GM12865 (cell line): ENCODE results near the gene PCDH9.

Source experiments
- DNase-seq: peaks from one replicate; pipeline ENCODE4 v3.0.0; 2010; ENCODE audit warnings: low read depth
- H3K4me3 ChIP-seq: 2 replicates; pipeline ENCODE4 v1.5.1; 2011; ENCODE audit warnings: mild to moderate bottlenecking, low read depth, low read length, control low read depth
- TF ChIP-seq, protein P1 (sequence below): IDR thresholded peaks from 2 replicates; pipeline ENCODE4 v1.5.1; 2011; ENCODE audit warnings: low read length, control low read depth, low read depth, inconsistent platforms; ENCODE audit not compliant: insufficient read depth; ENCODE audit errors: missing control alignments

Gene PCDH9

DNA sequence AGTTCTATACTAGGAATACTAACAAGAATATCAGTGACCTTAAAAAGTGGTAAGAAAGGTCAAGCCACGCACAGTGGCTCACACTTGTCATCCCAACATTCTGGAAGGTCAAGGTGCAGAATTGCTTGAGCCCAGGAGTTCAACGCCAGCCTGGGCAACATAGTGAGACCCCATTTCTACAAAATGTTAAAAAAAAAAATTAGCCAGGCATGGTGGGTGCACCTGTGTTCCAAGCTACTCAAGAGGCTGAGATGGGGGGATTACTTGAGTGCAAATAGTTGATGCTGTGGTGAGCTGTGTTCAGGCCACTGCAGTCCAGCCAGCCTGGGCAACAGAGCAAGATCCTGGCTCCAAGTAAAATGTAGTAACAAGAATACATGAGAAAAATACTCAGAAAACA, 61.8 kb downstream of the PCDH9 start:
- H3K4me3 ChIP-seq = no peak overlapping the region
- TF ChIP-seq, protein P1, sequence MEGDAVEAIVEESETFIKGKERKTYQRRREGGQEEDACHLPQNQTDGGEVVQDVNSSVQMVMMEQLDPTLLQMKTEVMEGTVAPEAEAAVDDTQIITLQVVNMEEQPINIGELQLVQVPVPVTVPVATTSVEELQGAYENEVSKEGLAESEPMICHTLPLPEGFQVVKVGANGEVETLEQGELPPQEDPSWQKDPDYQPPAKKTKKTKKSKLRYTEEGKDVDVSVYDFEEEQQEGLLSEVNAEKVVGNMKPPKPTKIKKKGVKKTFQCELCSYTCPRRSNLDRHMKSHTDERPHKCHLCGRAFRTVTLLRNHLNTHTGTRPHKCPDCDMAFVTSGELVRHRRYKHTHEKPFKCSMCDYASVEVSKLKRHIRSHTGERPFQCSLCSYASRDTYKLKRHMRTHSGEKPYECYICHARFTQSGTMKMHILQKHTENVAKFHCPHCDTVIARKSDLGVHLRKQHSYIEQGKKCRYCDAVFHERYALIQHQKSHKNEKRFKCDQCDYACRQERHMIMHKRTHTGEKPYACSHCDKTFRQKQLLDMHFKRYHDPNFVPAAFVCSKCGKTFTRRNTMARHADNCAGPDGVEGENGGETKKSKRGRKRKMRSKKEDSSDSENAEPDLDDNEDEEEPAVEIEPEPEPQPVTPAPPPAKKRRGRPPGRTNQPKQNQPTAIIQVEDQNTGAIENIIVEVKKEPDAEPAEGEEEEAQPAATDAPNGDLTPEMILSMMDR = no peak
- no peak for DNase-seq

DNA sequence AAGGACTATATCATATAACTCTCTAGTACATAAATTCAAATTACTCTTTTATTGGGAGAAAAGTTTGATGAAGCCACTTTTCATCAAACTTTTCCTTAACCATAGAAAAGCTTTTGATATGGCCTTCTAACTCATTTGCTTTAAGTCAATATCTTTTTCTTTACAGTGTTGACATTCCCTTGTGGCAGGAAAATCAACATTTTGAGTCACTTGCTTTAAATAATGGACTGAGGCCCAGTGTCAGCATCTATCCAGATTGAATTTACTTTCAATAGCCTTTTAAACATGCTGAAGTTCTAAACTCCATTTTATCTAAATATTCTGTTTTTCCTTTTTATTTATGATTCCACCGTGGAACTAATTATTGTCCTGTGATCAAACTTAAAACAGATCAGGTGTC, 62.7 kb downstream of the PCDH9 start:
- TF ChIP-seq, protein P1 = no peak
- no peak for DNase-seq
- H3K4me3 ChIP-seq = no peak overlapping the region

DNA sequence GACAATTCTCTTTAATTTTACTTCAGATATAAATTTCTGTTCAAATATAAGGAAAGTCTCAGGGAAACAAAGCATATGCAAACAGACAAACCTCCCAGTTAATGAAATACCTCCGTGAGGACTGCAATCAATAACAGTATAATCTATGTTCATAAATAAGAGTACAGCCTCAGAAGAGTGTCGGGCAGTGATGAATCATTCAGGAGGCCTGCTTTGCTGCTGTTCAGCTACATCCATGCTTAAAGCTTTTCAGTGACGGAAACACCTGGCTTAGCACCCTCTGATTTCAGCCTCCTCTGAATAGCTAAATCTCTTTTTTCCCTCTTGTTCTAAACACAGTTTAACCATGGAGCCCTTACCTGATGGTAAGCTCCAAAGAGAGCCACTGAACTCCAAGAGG, 69.0 kb downstream of the PCDH9 start:
- no peak for DNase-seq
- no peak overlapping the region for H3K4me3 ChIP-seq
- TF ChIP-seq, protein P1 = no peak

DNA sequence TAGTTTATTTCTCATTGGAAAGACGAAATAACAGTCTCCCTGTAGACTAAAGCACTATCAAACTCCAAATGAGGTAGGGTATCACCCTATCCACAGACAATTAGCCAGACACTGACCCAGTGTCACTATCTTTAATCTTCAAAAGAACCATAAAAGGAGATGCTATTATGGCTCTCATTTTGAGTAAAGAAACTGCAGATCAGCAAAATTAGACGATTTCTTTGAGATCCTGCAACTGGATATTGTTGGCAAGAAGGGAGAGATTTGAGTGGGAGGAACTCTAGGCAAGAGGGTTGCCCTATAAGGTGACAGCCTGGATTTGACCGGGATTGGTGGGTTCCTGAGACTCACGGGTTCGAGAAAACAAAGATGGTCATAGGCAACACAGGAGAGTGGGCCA, 71.2 kb downstream of the PCDH9 start:
- H3K4me3 ChIP-seq = no peak overlapping the region
- DNase-seq = no peak
- TF ChIP-seq, protein P1 = no peak

DNA sequence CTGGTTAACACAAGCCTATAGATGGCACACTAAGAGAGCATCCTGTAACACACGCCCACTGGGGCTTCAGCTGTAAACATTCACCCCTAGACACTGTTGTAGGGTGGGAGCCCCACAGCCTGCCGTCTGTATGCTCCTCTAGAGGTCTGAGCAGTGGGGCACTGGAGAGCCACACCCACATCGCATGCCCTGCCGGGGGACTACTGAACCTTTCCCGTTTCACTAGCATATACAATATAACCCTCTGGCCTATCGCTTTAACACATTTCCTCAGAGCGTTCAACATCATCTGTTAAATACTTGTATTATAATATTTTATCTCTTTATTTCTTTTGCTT, 73.4 kb downstream of the PCDH9 start:
- no peak overlapping the region for H3K4me3 ChIP-seq
- TF ChIP-seq, protein P1 = no peak
- no peak for DNase-seq

DNA sequence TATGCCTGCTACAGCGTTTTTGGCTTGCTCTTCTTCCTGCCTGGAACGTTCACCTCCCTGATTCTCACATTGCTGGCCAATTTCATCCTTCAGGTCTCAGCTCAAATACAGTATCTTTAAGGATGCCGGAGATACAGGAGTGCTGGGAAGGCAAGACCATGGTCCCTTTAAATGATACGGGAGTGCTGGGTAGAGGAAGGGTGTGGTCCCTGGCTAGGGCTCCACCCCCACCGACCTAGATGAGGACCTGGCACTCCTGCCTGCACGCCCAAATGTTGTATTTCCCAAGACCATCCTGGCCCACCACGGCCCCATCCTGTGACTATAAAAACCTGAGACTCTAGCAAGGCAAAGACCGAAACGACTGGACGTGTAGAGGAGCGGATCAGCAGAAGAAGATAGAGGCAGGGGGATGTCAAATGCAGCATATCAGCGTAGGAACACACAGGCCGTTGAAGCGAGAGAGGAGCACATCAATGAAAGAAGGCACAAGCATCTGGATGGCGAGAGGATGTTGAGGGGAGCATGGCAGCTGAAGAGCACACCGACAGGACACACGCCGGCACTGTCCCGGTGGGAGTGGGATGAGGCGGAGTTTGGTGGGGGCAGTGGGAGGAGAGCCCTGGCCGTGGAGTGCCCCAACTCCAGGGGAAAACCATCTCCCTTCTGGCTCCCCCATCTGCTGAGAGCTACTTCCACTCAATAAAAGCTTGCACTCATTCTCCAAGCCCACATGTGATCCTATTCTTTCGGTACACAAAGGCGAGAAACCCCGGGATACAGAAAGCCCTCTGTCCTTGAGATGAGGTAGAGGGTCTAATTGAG, 74.0 kb downstream of the PCDH9 start:
- no peak for DNase-seq
- TF ChIP-seq, protein P1 = no peak
- H3K4me3 ChIP-seq = no peak overlapping the region

DNA sequence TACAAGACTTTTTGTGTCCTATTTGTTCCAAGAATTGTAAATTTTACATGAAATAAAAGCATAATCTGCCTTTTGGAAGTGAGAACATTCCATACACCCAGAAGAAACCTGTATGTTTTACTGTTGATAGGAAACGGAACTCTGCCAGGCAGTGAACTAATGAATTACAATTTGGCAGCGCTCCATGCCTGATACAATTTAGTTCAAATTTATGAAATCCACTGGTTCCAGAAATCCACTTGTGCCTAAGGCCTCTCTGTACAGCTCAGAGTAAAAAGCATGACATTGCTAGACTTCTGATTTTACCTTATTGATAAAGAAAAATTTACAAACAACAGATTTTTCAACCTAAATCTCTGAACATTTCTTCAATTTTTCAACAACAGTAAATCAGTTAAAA, 78.1 kb downstream of the PCDH9 start:
- TF ChIP-seq, protein P1 = no peak
- no peak overlapping the region for H3K4me3 ChIP-seq
- no peak for DNase-seq
